ENCODE results near the gene C1QA. TPM values are rescaled to one million over a fixed set of nuclear protein-coding genes. Genes with fewer than 3 reads are reported as not detected.

Gene C1QA
- total and polyA plus RNA-seq, 10 of the 15 experiments (the other 5 are each of a cell fraction or from before 2014, with no cell fraction given): 0.59 TPM; not detected in 9

- TF ChIP-seq IKZF1 (conservative IDR thresholded peaks at IDR 0.05) (no peak), RFX5 (IDR thresholded peaks at IDR 0.05; ENCODE audit: low read depth, low read length) (no peak), ZSCAN29 (IDR thresholded peaks at IDR 0.05) (no peak), WRNIP1 (IDR thresholded peaks at IDR 0.05; ENCODE audit: borderline replicate concordance, low read depth, low read length) (no peak), USF1 (IDR thresholded peaks at IDR 0.05; ENCODE audit: borderline replicate concordance, extremely low read length, insufficient read depth, low read depth, low read length) (no peak), ZNF592 (IDR thresholded peaks at IDR 0.05) (no peak), YBX1 (IDR thresholded peaks at IDR 0.05) (no peak)
Measured at GRCh38 chr1:22587247-22587646, 49.2 kb upstream of the C1QA start (continued).

- H3K27ac ChIP-seq (ENCODE audit: control insufficient read depth, insufficient read depth): no peak overlapping the region
- ChIA-PET RAD21 (ENCODE audit: unreplicated experiment) (no interaction called here), SMC1A (ENCODE audit: uncharacterized antibody, unreplicated experiment) (no interaction called here), CTCF (no interaction called here), POLR2A (no interaction called here)
- no peak overlapping the region for H3K4me2 ChIP-seq (ENCODE audit: control insufficient read depth, insufficient read depth)
- no peaks in the 10 kb centered on the region for H3K36me3 ChIP-seq (ENCODE audit: control insufficient read depth in 2 of 2, insufficient read depth in 2 of 2, low read length in 1 of 2)
- in situ Hi-C loops (cut with MboI): no loop called here
- intact Hi-C loops (cut with micrococcal nuclease; ENCODE audit: unreplicated experiment): no loop called here
- no peak overlapping the region for H2AFZ ChIP-seq (ENCODE audit: control insufficient read depth, low read depth, low read length)
- no peak overlapping the region for H3K4me3 ChIP-seq
- H3K79me2 ChIP-seq (ENCODE audit: control insufficient read depth, insufficient read depth, low read length): no peaks in the 10 kb centered on the region
- no peaks in the 10 kb centered on the region for H3K4me1 ChIP-seq (ENCODE audit: control insufficient read depth, insufficient read depth, low read length)
- no peaks in the 10 kb centered on the region; a peak in 1 of 4 replicates for H3K27me3 ChIP-seq (replicated peaks in 1 of 2; ENCODE audit: control insufficient read depth in 2 of 2, insufficient read depth in 2 of 2, low read length in 1 of 2)
- BruUV-seq (replicated peaks): no TSS peak
- H4K20me1 ChIP-seq (ENCODE audit: control insufficient read depth, insufficient read depth): no peaks in the 10 kb centered on the region
- no peak for ATAC-seq
- H3K9ac ChIP-seq (ENCODE audit: control insufficient read depth, insufficient read depth, low read length): no peak overlapping the region
- H3K9me3 ChIP-seq (replicated peaks; ENCODE audit: control insufficient read depth, insufficient read depth, low read length): no peaks in the 10 kb centered on the region
- WGBS (ENCODE audit: insufficient coverage, insufficient replicate concordance, low lambda C conversion rate, missing lambda C conversion rate): 46% methylated on average over 15 of the region's 24 CpGs
- no peak for FAIRE-seq
- DNase-seq (ENCODE audit: low read depth, low spot score): no peak
- TF ChIP-seq ZNF207 (IDR thresholded peaks at IDR 0.05; ENCODE audit: borderline replicate concordance) (no peak), EZH2 (IDR thresholded peaks at IDR 0.05; ENCODE audit: borderline replicate concordance, control insufficient read depth, low read depth, low read length) (no peak), ZNF274 (IDR thresholded peaks at IDR 0.05; ENCODE audit: insufficient read depth, insufficient read length) (no peak), SKIL (IDR thresholded peaks at IDR 0.05; ENCODE audit: low read depth, poor library complexity, severe bottlenecking) (no peak), HDAC6 (IDR thresholded peaks at IDR 0.05; ENCODE audit: unreplicated experiment) (no peak), GABPA (IDR thresholded peaks at IDR 0.05; ENCODE audit: low read depth) (no peak), ASH2L (IDR thresholded peaks at IDR 0.05; ENCODE audit: borderline replicate concordance, low read depth) (no peak)
Measured at GRCh38 chr1:22588899-22589422, 47.5 kb upstream of the C1QA start.
